Left lung (tissue), 10 donors: Measurements from ENCODE around the gene ZNF484. TPM values are rescaled to one million over a fixed set of nuclear protein-coding genes. Genes with fewer than 3 reads are reported as not detected.
"Not testable (repeated sequence)": the region's sequence is repeated elsewhere in the genome, so short reads cannot be mapped to it uniquely, and the experiment has no call there.

ENCODE experiments used
- ATAC-seq: fragments of 200-7000 bp; cut with Tn5 transposase; one replicate; pipeline ENCODE4 v1.9.1; 2020; ENCODE audit warnings: moderate library complexity
- DNase-seq, 4 donors: peaks; one replicate each; pipeline ENCODE4 v3.0.0-alpha.2; 2013 to 2020
- H3K27ac ChIP-seq, 2 donors: fragments of 200-600 bp; sonication (generic) in 1 of 2; one replicate each; pipeline versions ENCODE4 v1.5.0 to v1.8.0; 2020 to 2021
- H3K27me3 ChIP-seq, 2 donors: fragments of 200-600 bp; sonication (generic) in 1 of 2; one replicate each; pipeline versions ENCODE4 v1.5.0 to v1.8.0; 2020 to 2021
- H3K36me3 ChIP-seq, 2 donors: fragments of 200-600 bp; sonication (generic) in 1 of 2; one replicate each; pipeline versions ENCODE4 v1.5.0 to v1.8.0; 2020 to 2021
- H3K4me1 ChIP-seq, 2 donors: fragments of 200-600 bp; one replicate each; pipeline ENCODE4 v1.8.0; 2021
- H3K4me3 ChIP-seq, 2 donors: fragments of 200-600 bp; sonication (generic) in 1 of 2; one replicate each; pipeline versions ENCODE4 v1.5.0 to v1.8.0; 2020 to 2021; ENCODE audit warnings: mild to moderate bottlenecking in 1 of 2
- H3K9me3 ChIP-seq, 2 donors: fragments of 200-600 bp; sonication (generic) in 1 of 2; one replicate each; pipeline versions ENCODE4 v1.5.0 to v1.8.0; 2020 to 2021
- intact Hi-C, 2 donors: fragments of 100-400 bp; cut with DNase I; formaldehyde crosslinking; loops; one replicate each; pipeline versions ENCODE4 v1.11.2 to v1.14.2; 2022
- polyA plus RNA-seq, 6 donors: library from polyadenylated mRNA; unstranded; fragments of 120-200 nt; gene quantifications; one replicate each; pipeline ENCODE4 v1.2.1, GENCODE V29; 2013; ENCODE audit not compliant: insufficient read length in 6 of 6
- total RNA-seq, 2 donors: library from RNA; stranded (reverse); fragmentation: NEBNext Ultra II Directional; extraction: Animal tissue kit (Norgen Biotek cat#: 25700); gene quantifications; one replicate each; pipeline ENCODE4 v1.2.1, GENCODE V29; 2021
- TF ChIP-seq, protein P1 (sequence below), 2 donors: fragments of 200-600 bp; sonication (generic) in 1 of 2; IDR thresholded peaks; one replicate each; pipeline versions ENCODE4 v1.5.0 to v1.8.0; 2021; ENCODE audit warnings: antibody characterized with exemption in 2 of 2
- donor health status: DM: no; HTN: yes; CAD: no.
- donor health status: DM: no; HTN: no; CAD: no.

Gene ZNF484
- total and polyA plus RNA-seq, 8 donors: 8.4 to 13.2 (median 11.6) TPM

DNA sequence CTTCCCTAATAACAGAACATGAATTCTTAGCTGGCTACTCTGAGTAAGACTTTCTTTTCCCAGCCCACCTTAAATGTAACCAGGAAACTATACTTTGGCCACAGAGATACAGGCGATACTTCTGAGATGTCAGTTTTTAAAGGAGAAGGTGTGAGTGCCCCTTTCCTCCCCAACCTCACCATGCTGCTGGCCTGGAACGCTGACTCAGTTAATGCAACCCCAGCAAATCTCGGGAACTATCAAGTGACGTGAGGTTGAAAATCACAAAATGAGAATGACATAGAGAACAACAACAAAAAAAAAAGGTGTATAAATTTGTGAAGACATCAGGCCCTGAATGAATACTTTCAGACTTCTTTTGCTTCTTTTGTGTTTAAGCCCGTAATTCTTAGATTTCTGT lies 13.7 kb downstream of the ZNF484 start:
- Histone ChIP-seq H3K27me3 (no peaks in the 10 kb centered on the region), H3K4me1 (no peaks in the 10 kb centered on the region), H3K4me3 (no peak overlapping the region), H3K9me3 (peaks cover 0 to 1% of the 10 kb centered on the region in 2 donors), H3K36me3 (peaks cover 0 to 44% of the 10 kb centered on the region in 2 donors), H3K27ac (no peak overlapping the region)
- intact Hi-C loops: no loop called here
- ATAC-seq: no peak
- TF ChIP-seq, protein P1, sequence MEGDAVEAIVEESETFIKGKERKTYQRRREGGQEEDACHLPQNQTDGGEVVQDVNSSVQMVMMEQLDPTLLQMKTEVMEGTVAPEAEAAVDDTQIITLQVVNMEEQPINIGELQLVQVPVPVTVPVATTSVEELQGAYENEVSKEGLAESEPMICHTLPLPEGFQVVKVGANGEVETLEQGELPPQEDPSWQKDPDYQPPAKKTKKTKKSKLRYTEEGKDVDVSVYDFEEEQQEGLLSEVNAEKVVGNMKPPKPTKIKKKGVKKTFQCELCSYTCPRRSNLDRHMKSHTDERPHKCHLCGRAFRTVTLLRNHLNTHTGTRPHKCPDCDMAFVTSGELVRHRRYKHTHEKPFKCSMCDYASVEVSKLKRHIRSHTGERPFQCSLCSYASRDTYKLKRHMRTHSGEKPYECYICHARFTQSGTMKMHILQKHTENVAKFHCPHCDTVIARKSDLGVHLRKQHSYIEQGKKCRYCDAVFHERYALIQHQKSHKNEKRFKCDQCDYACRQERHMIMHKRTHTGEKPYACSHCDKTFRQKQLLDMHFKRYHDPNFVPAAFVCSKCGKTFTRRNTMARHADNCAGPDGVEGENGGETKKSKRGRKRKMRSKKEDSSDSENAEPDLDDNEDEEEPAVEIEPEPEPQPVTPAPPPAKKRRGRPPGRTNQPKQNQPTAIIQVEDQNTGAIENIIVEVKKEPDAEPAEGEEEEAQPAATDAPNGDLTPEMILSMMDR (IDR thresholded peaks at IDR 0.05): no peak
- no peak for DNase-seq

DNA sequence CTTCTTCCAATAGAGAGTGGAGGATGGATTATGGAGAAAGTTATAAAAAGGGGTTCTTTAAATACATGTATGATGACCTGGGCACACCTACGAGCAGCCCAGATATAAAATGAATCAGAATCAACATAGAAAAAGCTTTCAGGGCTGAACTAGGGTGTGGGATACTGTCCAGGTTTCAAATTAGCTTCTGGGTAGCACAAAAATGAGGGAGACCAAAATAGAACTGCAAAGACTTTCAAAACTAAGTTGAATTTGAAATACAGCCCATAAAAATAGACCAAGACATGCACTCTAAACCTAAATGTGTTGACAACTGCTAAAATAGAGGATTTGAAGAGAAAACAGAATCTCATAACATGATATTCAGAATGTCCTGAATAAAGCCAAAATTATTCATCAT lies 17.0 kb downstream of the ZNF484 start:
- ATAC-seq (no peak), DNase-seq (no peak)
- Histone ChIP-seq H3K36me3 (peaks cover 0 to 39% of the 10 kb centered on the region in 2 donors), H3K4me1 (no peaks in the 10 kb centered on the region), H3K4me3 (no peak overlapping the region), H3K27me3 (no peaks in the 10 kb centered on the region), H3K27ac (no peak overlapping the region), H3K9me3 (peaks cover 0 to 2% of the 10 kb centered on the region in 2 donors)
- intact Hi-C loops: no loop called here
- TF ChIP-seq, protein P1 (IDR thresholded peaks at IDR 0.05): no peak

DNA sequence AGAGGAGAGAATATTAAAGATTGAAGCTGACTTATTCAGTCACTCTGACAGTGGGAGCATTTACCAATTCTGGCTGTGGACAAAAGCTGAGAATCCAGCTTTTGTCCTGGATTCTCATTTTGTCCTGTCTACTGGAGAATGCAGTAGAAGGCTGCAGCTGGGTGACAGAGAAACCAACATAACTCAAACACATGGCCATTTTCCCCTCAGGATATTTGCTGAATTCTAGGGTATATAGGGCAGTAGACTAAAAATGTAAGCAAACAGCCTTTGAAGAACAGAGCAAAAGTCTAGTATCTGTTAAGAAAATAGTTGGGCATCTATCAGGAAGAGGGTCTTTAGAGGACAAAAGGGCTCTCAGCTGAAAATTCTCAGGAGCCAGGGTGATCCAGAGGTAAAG lies 20.6 kb downstream of the ZNF484 start:
- H3K36me3 ChIP-seq: peaks cover 4 to 75% of the 10 kb centered on the region in 2 donors
- ATAC-seq (no peak), DNase-seq (no peak)
- intact Hi-C loops: no loop called here
- H3K27ac ChIP-seq: no peak overlapping the region
- TF ChIP-seq, protein P1 (IDR thresholded peaks at IDR 0.05): no peak
- no peaks in the 10 kb centered on the region for H3K4me1 ChIP-seq
- no peaks in the 10 kb centered on the region for H3K27me3 ChIP-seq
- H3K9me3 ChIP-seq: peaks cover 0 to 2% of the 10 kb centered on the region in 2 donors
- no peak overlapping the region for H3K4me3 ChIP-seq

DNA sequence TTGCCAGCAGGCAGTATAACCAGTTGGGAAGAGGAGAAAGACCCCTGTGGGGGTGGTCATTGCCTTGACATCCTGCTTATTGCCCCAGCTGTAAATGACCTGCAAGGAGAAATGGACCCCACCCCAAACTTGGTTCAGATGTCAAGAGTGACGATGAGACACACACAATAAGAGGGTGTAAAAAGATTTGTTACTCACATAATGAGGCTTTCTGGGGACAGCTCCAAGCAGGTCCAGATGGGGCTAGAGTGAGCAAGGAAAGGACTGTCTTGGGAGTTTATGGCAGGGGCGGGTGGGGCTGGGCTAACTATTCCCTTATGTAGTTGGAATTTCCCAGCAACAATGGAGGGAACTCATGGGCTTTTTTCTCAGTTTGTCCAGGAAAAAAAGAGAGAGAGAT lies 24.1 kb downstream of the ZNF484 start:
- no peak overlapping the region for H3K27ac ChIP-seq
- H3K4me3 ChIP-seq: no peak overlapping the region
- intact Hi-C loops: no loop called here
- H3K27me3 ChIP-seq: no peaks in the 10 kb centered on the region
- no peaks in the 10 kb centered on the region for H3K4me1 ChIP-seq
- DNase-seq (no peak), ATAC-seq (no peak)
- H3K9me3 ChIP-seq: peaks cover 0 to 19% of the 10 kb centered on the region in 2 donors
- TF ChIP-seq, protein P1 (IDR thresholded peaks at IDR 0.05): no peak
- peaks cover 4 to 89% of the 10 kb centered on the region in 2 donors for H3K36me3 ChIP-seq

DNA sequence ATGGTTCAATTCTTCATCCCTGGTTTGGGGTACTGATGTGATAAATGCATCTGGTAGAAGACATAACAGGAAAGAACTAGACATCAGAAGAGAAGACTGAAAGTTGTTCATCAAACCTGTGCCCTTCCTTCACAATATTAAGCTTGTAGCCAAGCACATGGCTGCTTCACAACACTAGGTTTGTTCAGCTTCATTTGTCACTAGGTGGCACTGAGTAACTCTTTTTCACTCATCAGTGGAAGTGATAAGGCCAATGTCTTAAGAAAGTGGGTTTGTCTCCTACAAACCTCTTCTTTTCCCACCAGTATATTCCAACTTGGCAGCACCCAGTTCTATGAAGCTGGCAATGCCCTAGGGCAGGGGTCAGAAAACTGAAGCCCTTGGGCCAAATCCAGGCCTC lies 26.9 kb downstream of the ZNF484 start:
- DNase-seq (no peak), ATAC-seq (no peak)
- peaks cover 5 to 47% of the 10 kb centered on the region in 2 donors for H3K9me3 ChIP-seq
- H3K36me3 ChIP-seq: peaks cover 7 to 99% of the 10 kb centered on the region in 2 donors
- no peaks in the 10 kb centered on the region for H3K4me1 ChIP-seq
- TF ChIP-seq, protein P1 (IDR thresholded peaks at IDR 0.05): no peak
- intact Hi-C loops: no loop called here
- no peaks in the 10 kb centered on the region for H3K27me3 ChIP-seq
- H3K4me3 ChIP-seq: no peak overlapping the region
- no peak overlapping the region for H3K27ac ChIP-seq

DNA sequence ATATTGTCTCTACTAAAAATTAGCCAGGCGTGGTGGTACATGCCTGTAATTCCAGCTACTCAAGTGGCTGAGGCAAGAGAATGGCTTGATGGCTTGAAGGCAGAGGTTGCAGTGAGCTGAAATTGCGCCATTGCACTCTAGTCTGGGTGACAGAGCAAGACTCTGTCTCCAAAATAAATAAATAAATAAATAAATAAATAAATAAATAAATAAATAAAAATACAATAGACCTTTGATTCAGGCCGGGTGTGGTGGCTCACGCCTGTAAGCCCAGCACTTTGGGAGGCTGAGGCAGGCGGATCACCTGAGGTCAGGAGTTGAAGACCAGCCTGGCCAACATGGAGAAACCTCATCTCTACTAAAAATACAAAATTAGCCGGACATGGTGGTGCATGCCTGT lies 29.1 kb downstream of the ZNF484 start:
- intact Hi-C loops, H3K27me3 ChIP-seq, H3K4me3 ChIP-seq, ATAC-seq, DNase-seq, H3K27ac ChIP-seq, H3K4me1 ChIP-seq: not testable (repeated sequence)
- H3K36me3 ChIP-seq: peaks cover 3 to 87% of the 10 kb centered on the region in 2 donors
- H3K9me3 ChIP-seq: peaks cover 5 to 69% of the 10 kb centered on the region in 2 donors
